CD4-positive, alpha-beta memory T cell (primary cell): ENCODE measurements around the gene CEP41. TPM values are rescaled to one million over a fixed set of nuclear protein-coding genes. Genes with fewer than 3 reads are reported as not detected.
A peak's percentile ranks its signal among the peaks of the same experiment; 100 is the strongest.

Experiments used
- CTCF ChIA-PET: fragments of 350-600 bp; sonication (Branson Sonifier 250); formaldehyde crosslinking; loops from one replicate; lab custom pipeline; 2021; ENCODE audit warnings: inconsistent platforms; ENCODE audit not compliant: partially characterized antibody; lab: Charles Lee
- POLR2A ChIA-PET: fragments of 350-600 bp; sonication (Branson Sonifier 250); formaldehyde crosslinking; loops from one replicate; lab custom pipeline; 2021; ENCODE audit not compliant: partially characterized antibody; lab: Charles Lee
- DNase-seq, 5 donors: peaks; one replicate each; pipeline versions ENCODE4 v3.0.0 to v3.0.0-alpha.2; 2020 to 2022; ENCODE audit warnings: mixed read lengths in 1 of 5
- H3K27ac ChIP-seq: one replicate; pipeline ENCODE4 v1.7.0; 2013; ENCODE audit warnings: low read depth, low read length
- H3K27me3 ChIP-seq: 2 replicates; pipeline ENCODE4 v1.7.0; 2013; ENCODE audit warnings: mild to moderate bottlenecking, low read length, moderate library complexity; ENCODE audit not compliant: insufficient read depth
- H3K36me3 ChIP-seq: 2 replicates; pipeline ENCODE4 v1.7.0; 2013; ENCODE audit warnings: mild to moderate bottlenecking, low read length, moderate library complexity; ENCODE audit not compliant: insufficient read depth
- H3K4me1 ChIP-seq: 2 replicates; pipeline ENCODE4 v1.7.0; 2013; ENCODE audit warnings: mild to moderate bottlenecking, low read length, moderate library complexity; ENCODE audit not compliant: insufficient read depth
- H3K4me3 ChIP-seq, 2 donors: one replicate each; pipeline ENCODE4 v1.7.0; 2013; ENCODE audit warnings: low read length in 2 of 2, mild to moderate bottlenecking in 1 of 2
- H3K9me3 ChIP-seq, 2 donors: one replicate each; pipeline ENCODE4 v1.7.0; 2013; ENCODE audit warnings: low read length in 2 of 2, control low read depth in 1 of 2; ENCODE audit not compliant: control insufficient read depth in 1 of 2
- H3K27ac Mint-ChIP-seq, 7 donors: one replicate each; pipeline ENCODE4 v1.8.0; 2020 to 2021; ENCODE audit warnings: mixed read lengths in 7 of 7, mild to moderate bottlenecking in 6 of 7, inconsistent platforms in 3 of 7, moderate library complexity in 3 of 7
- H3K27me3 Mint-ChIP-seq, 2 donors: one replicate each; pipeline ENCODE4 v1.8.0; 2020 to 2021; ENCODE audit warnings: mixed read lengths in 2 of 2
- H3K36me3 Mint-ChIP-seq, 2 donors: one replicate each; pipeline ENCODE4 v1.8.0; 2020 to 2021; ENCODE audit warnings: mixed read lengths in 2 of 2, inconsistent platforms in 1 of 2, mild to moderate bottlenecking in 1 of 2
- H3K4me1 Mint-ChIP-seq, 4 donors: one replicate each; pipeline ENCODE4 v1.8.0; 2020 to 2021; ENCODE audit warnings: mixed read lengths in 4 of 4, mild to moderate bottlenecking in 1 of 4
- H3K4me3 Mint-ChIP-seq, 8 donors: one replicate each; pipeline ENCODE4 v1.8.0; 2020 to 2021; ENCODE audit warnings: mixed read lengths in 8 of 8, mild to moderate bottlenecking in 7 of 8, moderate library complexity in 6 of 8, inconsistent platforms in 3 of 8
- H3K9me3 Mint-ChIP-seq, 8 donors: one replicate each; pipeline ENCODE4 v1.8.0; 2020 to 2021; ENCODE audit warnings: mixed read lengths in 8 of 8, mild to moderate bottlenecking in 5 of 8, inconsistent platforms in 3 of 8, moderate library complexity in 1 of 8
- intact Hi-C: fragments of 100-400 bp; cut with micrococcal nuclease; formaldehyde crosslinking; loops from one replicate; pipeline ENCODE4 v1.15.1; 2023
- polyA plus RNA-seq, 2 donors: library from polyadenylated mRNA; unstranded; fragments of 300-500 nt; fragmentation: Illumina TruSeq; gene quantifications; one replicate each; pipeline ENCODE4 v1.2.3, GENCODE V29; 2021
- total RNA-seq, 2 experiments: library from RNA; stranded (reverse); gene quantifications; one replicate each; pipeline ENCODE4 v1.2.3, GENCODE V29; 2021

Gene CEP41
- total and polyA plus RNA-seq, 4 experiments from 2014 or later = 6.0 to 20.9 (median 11.8) TPM

GRCh38 chr7:130421684-130422083, 19.1 kb downstream of the CEP41 start:
- H3K9me3 ChIP-seq = no peaks in the 10 kb centered on the region
- H3K9me3 Mint-ChIP-seq = no peaks in the 10 kb centered on the region
- no peaks in the 10 kb centered on the region for H3K36me3 ChIP-seq
- peak overlapping the region in 2 of 8 donors; percentile 15 to 43 for H3K4me3 Mint-ChIP-seq
- ChIA-PET POLR2A (no interaction called here), CTCF (no interaction called here)
- no peak overlapping the region for H3K27ac ChIP-seq
- H3K4me1 Mint-ChIP-seq = peaks cover 14 to 28% (median 17%) of the 10 kb centered on the region in 4 donors
- no peaks in the 10 kb centered on the region for H3K27me3 Mint-ChIP-seq
- no peaks in the 10 kb centered on the region for H3K27me3 ChIP-seq
- H3K4me3 ChIP-seq = no peak overlapping the region
- peaks cover 15% of the 10 kb centered on the region for H3K4me1 ChIP-seq
- H3K27ac Mint-ChIP-seq = no peak overlapping the region
- no peak for DNase-seq
- peaks cover 0 to 7% of the 10 kb centered on the region in 2 donors for H3K36me3 Mint-ChIP-seq
- intact Hi-C loops = no loop called here

- Mint-ChIP-seq H3K4me1 (peaks cover 16 to 27% (median 20%) of the 10 kb centered on the region in 4 donors), H3K36me3 (peaks cover 0 to 7% of the 10 kb centered on the region in 2 donors), H3K4me3 (no peak overlapping the region), H3K9me3 (no peaks in the 10 kb centered on the region), H3K27ac (no peak overlapping the region), H3K27me3 (no peaks in the 10 kb centered on the region)
- H3K4me1 ChIP-seq = peaks cover 15% of the 10 kb centered on the region
- POLR2A ChIA-PET = no interaction called here
- CTCF ChIA-PET = no interaction called here
- H3K9me3 ChIP-seq = no peaks in the 10 kb centered on the region
- H3K27ac ChIP-seq = no peak overlapping the region
- no peak overlapping the region for H3K4me3 ChIP-seq
- no peaks in the 10 kb centered on the region for H3K27me3 ChIP-seq
- intact Hi-C loops = no loop called here
- H3K36me3 ChIP-seq = no peaks in the 10 kb centered on the region
- no peak for DNase-seq
Observed at GRCh38 chr7:130420943-130421578, 19.8 kb downstream of the CEP41 start.

- peak overlapping the region in 3 of 8 donors; percentile 13 to 59 (median 34) for H3K4me3 Mint-ChIP-seq
- CTCF ChIA-PET = no interaction called here
- intact Hi-C loops = no loop called here
Observed at GRCh38 chr7:130419658-130420057, 21.2 kb downstream of the CEP41 start.

GRCh38 chr7:130418306-130418705, 22.5 kb downstream of the CEP41 start:
- H3K27me3 Mint-ChIP-seq = no peaks in the 10 kb centered on the region
- H3K36me3 Mint-ChIP-seq = peaks cover 0 to 7% of the 10 kb centered on the region in 2 donors
- H3K9me3 Mint-ChIP-seq = no peaks in the 10 kb centered on the region
- Histone ChIP-seq H3K9me3 (no peaks in the 10 kb centered on the region), H3K36me3 (no peaks in the 10 kb centered on the region), H3K27ac (no peak overlapping the region), H3K4me1 (peaks cover 28% of the 10 kb centered on the region), H3K4me3 (no peak overlapping the region), H3K27me3 (no peaks in the 10 kb centered on the region)
- intact Hi-C loops = no loop called here
- H3K4me3 Mint-ChIP-seq = no peak overlapping the region
- H3K4me1 Mint-ChIP-seq = peaks cover 24 to 33% (median 28%) of the 10 kb centered on the region in 4 donors
- no peak for DNase-seq
- H3K27ac Mint-ChIP-seq = no peak overlapping the region
- ChIA-PET POLR2A (no interaction called here), CTCF (no interaction called here)

More at GRCh38 chr7:130419658-130420057, 21.2 kb downstream of the CEP41 start:
- Mint-ChIP-seq H3K9me3 (no peaks in the 10 kb centered on the region), H3K27me3 (no peaks in the 10 kb centered on the region), H3K27ac (peak overlapping the region in 3 of 7 donors; percentile 18 to 53 (median 39)), H3K4me1 (peaks cover 24 to 32% (median 28%) of the 10 kb centered on the region in 4 donors), H3K36me3 (peaks cover 0 to 7% of the 10 kb centered on the region in 2 donors)
- POLR2A ChIA-PET = no interaction called here
- H3K36me3 ChIP-seq = no peaks in the 10 kb centered on the region
- DNase-seq = no peak
- H3K4me1 ChIP-seq = peaks cover 25% of the 10 kb centered on the region
- H3K4me3 ChIP-seq = no peak overlapping the region
- H3K27me3 ChIP-seq = no peaks in the 10 kb centered on the region
- no peaks in the 10 kb centered on the region for H3K9me3 ChIP-seq
- H3K27ac ChIP-seq = no peak overlapping the region

- Histone ChIP-seq H3K9me3 (no peaks in the 10 kb centered on the region), H3K36me3 (no peaks in the 10 kb centered on the region), H3K4me1 (peaks cover 28% of the 10 kb centered on the region), H3K27me3 (no peaks in the 10 kb centered on the region), H3K27ac (no peak overlapping the region), H3K4me3 (no peak overlapping the region)
- peaks cover 24 to 33% (median 28%) of the 10 kb centered on the region in 4 donors for H3K4me1 Mint-ChIP-seq
- intact Hi-C loops = no loop called here
- H3K27ac Mint-ChIP-seq = peak overlapping the region in 5 of 7 donors; percentile 1 to 68 (median 12)
- peak overlapping the region in 5 of 8 donors; percentile 7 to 74 (median 40) for H3K4me3 Mint-ChIP-seq
- no peak for DNase-seq
- POLR2A ChIA-PET = no interaction called here
- no peaks in the 10 kb centered on the region for H3K9me3 Mint-ChIP-seq
- CTCF ChIA-PET = no interaction called here
- H3K27me3 Mint-ChIP-seq = no peaks in the 10 kb centered on the region
- peaks cover 0 to 11% of the 10 kb centered on the region in 2 donors for H3K36me3 Mint-ChIP-seq
Observed at GRCh38 chr7:130417213-130417612, 23.6 kb downstream of the CEP41 start.

DNA sequence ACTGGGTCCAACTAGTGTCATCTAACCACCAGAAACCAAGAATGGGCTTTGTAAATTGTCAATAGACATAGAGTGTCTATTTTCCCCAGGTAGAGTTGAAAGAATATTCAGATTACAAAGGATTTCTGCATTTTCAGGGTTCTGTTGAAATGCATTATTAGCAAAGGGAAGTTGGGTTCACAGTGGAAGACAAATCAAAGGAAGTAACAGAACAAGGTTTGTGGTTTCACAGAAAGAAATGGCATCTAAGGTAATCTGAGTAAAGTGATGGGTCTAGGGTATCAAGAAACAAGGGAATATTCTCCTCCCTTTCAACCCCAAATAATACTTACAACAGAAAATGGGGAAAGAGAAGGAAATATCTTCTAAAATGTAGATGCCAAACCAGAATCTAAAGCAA, 25.8 kb downstream of the CEP41 start:
- Mint-ChIP-seq H3K27me3 (no peaks in the 10 kb centered on the region), H3K27ac (peak overlapping the region in 1 of 7 donors; percentile 46), H3K36me3 (peaks cover 2 to 18% of the 10 kb centered on the region in 2 donors), H3K9me3 (no peaks in the 10 kb centered on the region), H3K4me1 (peaks cover 22 to 33% (median 28%) of the 10 kb centered on the region in 4 donors), H3K4me3 (peak overlapping the region in 3 of 8 donors; percentile 9 to 55 (median 22))
- Histone ChIP-seq H3K27ac (no peak overlapping the region), H3K4me3 (no peak overlapping the region), H3K9me3 (no peaks in the 10 kb centered on the region), H3K36me3 (no peaks in the 10 kb centered on the region), H3K4me1 (peaks cover 27% of the 10 kb centered on the region), H3K27me3 (no peaks in the 10 kb centered on the region)
- intact Hi-C loops = no loop called here
- ChIA-PET CTCF (no interaction called here), POLR2A (no interaction called here)
- peak in 1 of 5 donors; percentile 5 for DNase-seq

DNA sequence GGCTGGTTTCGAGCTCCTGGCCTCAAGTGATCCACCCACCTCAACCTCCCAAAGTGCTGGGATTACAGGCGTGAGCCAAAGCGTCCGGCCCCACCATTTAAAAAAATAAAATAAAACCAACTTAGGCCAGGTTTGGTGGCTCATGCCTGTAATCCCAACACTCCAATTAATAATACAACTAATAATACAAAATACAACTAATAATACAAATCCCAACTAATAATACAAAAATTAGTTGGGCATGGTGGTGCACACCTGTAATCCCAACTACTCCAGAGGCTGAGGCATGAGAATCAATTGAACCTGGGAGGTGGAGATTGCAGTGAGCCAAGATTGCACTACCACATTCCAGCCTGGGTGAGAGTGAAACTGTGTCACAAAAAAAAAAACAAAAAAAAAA, 27.6 kb downstream of the CEP41 start:
- ChIA-PET POLR2A (no interaction called here), CTCF (interaction anchor here (1.0 kb wide), 1 partner anchor 19 kb away, joined by 3 read pairs; no protein-coding TSS in a partner anchor)
- H3K9me3 Mint-ChIP-seq = no peaks in the 10 kb centered on the region
- H3K27me3 ChIP-seq = no peaks in the 10 kb centered on the region
- H3K4me1 Mint-ChIP-seq = peaks cover 18 to 28% (median 23%) of the 10 kb centered on the region in 4 donors
- H3K36me3 Mint-ChIP-seq = peaks cover 2 to 18% of the 10 kb centered on the region in 2 donors
- DNase-seq = no peak
- H3K27ac ChIP-seq = no peak overlapping the region
- H3K4me3 Mint-ChIP-seq = no peak overlapping the region
- H3K27me3 Mint-ChIP-seq = no peaks in the 10 kb centered on the region
- H3K27ac Mint-ChIP-seq = no peak overlapping the region
- no peak overlapping the region for H3K4me3 ChIP-seq
- no peaks in the 10 kb centered on the region for H3K9me3 ChIP-seq
- H3K36me3 ChIP-seq = no peaks in the 10 kb centered on the region
- H3K4me1 ChIP-seq = peaks cover 22% of the 10 kb centered on the region
- intact Hi-C loops = no loop called here
